GM12864 (cell line): ENCODE results near the gene PLLP.

Experiments
- DNase-seq: peaks from one replicate; pipeline ENCODE4 v3.0.0-alpha.2; 2011; ENCODE audit warnings: low read depth
- H3K4me3 ChIP-seq: 2 replicates; pipeline ENCODE4 v1.5.1; 2011; ENCODE audit warnings: mild to moderate bottlenecking, low read depth, low read length, control low read depth
- TF ChIP-seq, protein P1 (sequence below): IDR thresholded peaks from 2 replicates; pipeline ENCODE4 v1.5.1; 2011; ENCODE audit warnings: low read depth, mild to moderate bottlenecking, moderate library complexity, low read length, control low read depth, inconsistent platforms; ENCODE audit errors: missing control alignments

PLLP gene

GRCh38 chr16:57319646-57320045, 35.2 kb upstream of the PLLP start:
- TF ChIP-seq, protein P1, sequence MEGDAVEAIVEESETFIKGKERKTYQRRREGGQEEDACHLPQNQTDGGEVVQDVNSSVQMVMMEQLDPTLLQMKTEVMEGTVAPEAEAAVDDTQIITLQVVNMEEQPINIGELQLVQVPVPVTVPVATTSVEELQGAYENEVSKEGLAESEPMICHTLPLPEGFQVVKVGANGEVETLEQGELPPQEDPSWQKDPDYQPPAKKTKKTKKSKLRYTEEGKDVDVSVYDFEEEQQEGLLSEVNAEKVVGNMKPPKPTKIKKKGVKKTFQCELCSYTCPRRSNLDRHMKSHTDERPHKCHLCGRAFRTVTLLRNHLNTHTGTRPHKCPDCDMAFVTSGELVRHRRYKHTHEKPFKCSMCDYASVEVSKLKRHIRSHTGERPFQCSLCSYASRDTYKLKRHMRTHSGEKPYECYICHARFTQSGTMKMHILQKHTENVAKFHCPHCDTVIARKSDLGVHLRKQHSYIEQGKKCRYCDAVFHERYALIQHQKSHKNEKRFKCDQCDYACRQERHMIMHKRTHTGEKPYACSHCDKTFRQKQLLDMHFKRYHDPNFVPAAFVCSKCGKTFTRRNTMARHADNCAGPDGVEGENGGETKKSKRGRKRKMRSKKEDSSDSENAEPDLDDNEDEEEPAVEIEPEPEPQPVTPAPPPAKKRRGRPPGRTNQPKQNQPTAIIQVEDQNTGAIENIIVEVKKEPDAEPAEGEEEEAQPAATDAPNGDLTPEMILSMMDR = no peak
- no peak overlapping the region for H3K4me3 ChIP-seq
- no peak for DNase-seq

DNA sequence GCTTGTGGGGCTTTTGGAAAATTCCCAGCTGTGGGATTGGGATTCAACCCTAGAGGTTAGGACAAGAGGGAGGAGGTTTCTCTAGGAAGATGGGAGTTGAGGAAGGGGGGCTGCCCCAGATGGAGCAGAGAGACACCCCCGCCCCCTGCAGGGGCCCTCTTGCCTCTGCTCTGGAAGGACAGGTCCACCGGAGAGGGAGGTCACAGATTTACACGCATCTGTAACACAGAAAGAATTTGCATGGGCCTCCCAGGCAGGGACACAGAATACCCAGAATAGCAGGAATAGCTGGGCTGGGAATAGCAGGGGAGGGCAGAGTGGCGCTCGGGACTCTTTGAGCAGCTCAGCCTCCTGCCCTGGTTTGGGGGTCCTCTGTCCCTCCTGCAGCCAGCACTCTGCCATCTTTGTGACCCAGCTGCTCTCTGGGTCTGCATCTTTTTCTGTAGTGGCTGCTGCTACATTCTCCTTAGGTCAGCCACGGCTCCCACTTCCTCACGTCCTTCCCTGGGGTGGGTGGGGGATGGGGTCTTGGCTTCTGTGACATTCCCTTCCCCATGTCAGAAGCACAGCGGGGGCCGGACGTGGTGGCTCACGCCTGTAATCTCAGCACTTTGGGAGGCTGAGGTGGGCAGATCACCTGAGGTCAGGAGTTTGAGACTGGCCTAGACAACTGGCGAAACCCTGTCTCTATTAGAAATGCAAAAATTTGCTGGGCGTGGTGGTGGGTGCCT, 33.9 kb upstream of the PLLP start:
- TF ChIP-seq, protein P1 = no peak
- H3K4me3 ChIP-seq = no peak overlapping the region
- DNase-seq = no peak

- no peak overlapping the region for H3K4me3 ChIP-seq
- no peak for DNase-seq
- TF ChIP-seq, protein P1 = no peak
Measured at GRCh38 chr16:57316390-57317017, 32.0 kb upstream of the PLLP start.

GRCh38 chr16:57315416-57315815, 30.9 kb upstream of the PLLP start:
- TF ChIP-seq, protein P1 = no peak
- no peak for DNase-seq
- H3K4me3 ChIP-seq = no peak overlapping the region

GRCh38 chr16:57314161-57314785, 29.8 kb upstream of the PLLP start:
- TF ChIP-seq, protein P1 = no peak
- DNase-seq = no peak
- no peak overlapping the region for H3K4me3 ChIP-seq

GRCh38 chr16:57313509-57313908, 29.0 kb upstream of the PLLP start:
- no peak overlapping the region for H3K4me3 ChIP-seq
- DNase-seq = no peak
- TF ChIP-seq, protein P1 = no peak
